Progenitor cell of endocrine pancreas (in vitro differentiated cells): Measurements from ENCODE around the gene ALOX5. TPM values are rescaled to one million over a fixed set of nuclear protein-coding genes. Genes with fewer than 3 reads are reported as not detected.

Experiments used
- DNase-seq: peaks from one replicate; pipeline ENCODE4 v3.0.0; 2021; ENCODE audit warnings: low spot score; ENCODE audit not compliant: unreplicated experiment
- H3K27ac Mint-ChIP-seq: 2 replicates; pipeline ENCODE4 v1.8.0; 2021; ENCODE audit warnings: mild to moderate bottlenecking, moderate library complexity, mixed read lengths
- H3K27me3 Mint-ChIP-seq: 2 replicates; pipeline ENCODE4 v1.8.0; 2021; ENCODE audit warnings: mixed read lengths
- H3K36me3 Mint-ChIP-seq: 2 replicates; pipeline ENCODE4 v1.8.0; 2022; ENCODE audit warnings: mixed read lengths; ENCODE audit not compliant: insufficient read depth
- H3K4me1 Mint-ChIP-seq: 2 replicates; pipeline ENCODE4 v1.8.0; 2021; ENCODE audit warnings: low read depth, mixed read lengths
- H3K4me3 Mint-ChIP-seq: 2 replicates; pipeline ENCODE4 v1.8.0; 2021; ENCODE audit warnings: low read depth, mild to moderate bottlenecking, moderate library complexity, mixed read lengths
- H3K9me3 Mint-ChIP-seq: 2 replicates; pipeline ENCODE4 v1.8.0; 2021; ENCODE audit warnings: low read depth, mixed read lengths
- total RNA-seq: library from RNA; stranded (reverse); gene quantifications from 2 replicates; pipeline ENCODE4 v1.2.1, GENCODE V29; 2021
- TF ChIP-seq, protein P1 (sequence below): fragments of 200-600 bp; sonication (generic); IDR thresholded peaks from one replicate; pipeline ENCODE4 v1.5.0; 2021; ENCODE audit warnings: antibody characterized with exemption, mild to moderate bottlenecking; ENCODE audit not compliant: unreplicated experiment

ALOX5 gene
- total RNA-seq, 1 donor from 2014 or later = 1.9 TPM

DNA sequence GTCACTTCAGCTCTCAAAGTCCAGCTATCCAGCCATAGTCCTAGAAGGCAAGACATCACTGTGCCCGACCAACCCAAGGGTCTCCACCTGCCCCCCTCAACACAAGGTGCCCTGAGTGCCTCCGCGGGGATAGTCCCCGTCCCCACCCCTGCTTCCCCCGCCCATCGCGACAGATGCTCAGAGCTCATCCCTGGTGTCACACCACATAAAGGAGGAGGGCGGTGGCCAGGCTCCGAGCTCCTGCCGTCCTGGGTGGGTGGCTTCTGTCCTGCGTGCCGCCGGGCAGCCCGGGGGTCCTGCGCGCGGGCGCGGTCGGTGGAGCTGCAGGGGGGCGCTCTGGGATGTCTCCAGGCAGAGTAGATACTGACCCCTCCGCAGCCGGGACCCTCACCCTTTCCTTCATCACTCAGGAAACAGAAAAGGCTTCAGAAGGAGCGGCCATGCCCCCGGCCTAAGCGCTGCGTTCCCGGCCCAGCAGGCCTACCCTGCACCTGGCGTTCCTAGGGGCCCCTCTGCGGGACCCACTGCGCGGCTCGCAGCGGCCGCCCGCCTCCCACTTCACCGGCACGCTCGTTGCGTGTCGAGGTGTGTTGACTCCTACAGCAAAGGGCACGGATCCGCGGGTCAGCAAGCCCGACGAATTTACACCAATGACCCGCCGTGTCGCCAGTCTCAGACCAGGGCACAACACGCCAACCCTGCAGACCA is 53.4 kb downstream of the ALOX5 start:
- DNase-seq = no peak
- H3K27me3 Mint-ChIP-seq = peaks cover 6% of the 10 kb centered on the region
- H3K36me3 Mint-ChIP-seq = no peaks in the 10 kb centered on the region
- no peaks in the 10 kb centered on the region for H3K4me1 Mint-ChIP-seq
- no peak overlapping the region for H3K4me3 Mint-ChIP-seq
- no peaks in the 10 kb centered on the region for H3K9me3 Mint-ChIP-seq
- TF ChIP-seq, protein P1, sequence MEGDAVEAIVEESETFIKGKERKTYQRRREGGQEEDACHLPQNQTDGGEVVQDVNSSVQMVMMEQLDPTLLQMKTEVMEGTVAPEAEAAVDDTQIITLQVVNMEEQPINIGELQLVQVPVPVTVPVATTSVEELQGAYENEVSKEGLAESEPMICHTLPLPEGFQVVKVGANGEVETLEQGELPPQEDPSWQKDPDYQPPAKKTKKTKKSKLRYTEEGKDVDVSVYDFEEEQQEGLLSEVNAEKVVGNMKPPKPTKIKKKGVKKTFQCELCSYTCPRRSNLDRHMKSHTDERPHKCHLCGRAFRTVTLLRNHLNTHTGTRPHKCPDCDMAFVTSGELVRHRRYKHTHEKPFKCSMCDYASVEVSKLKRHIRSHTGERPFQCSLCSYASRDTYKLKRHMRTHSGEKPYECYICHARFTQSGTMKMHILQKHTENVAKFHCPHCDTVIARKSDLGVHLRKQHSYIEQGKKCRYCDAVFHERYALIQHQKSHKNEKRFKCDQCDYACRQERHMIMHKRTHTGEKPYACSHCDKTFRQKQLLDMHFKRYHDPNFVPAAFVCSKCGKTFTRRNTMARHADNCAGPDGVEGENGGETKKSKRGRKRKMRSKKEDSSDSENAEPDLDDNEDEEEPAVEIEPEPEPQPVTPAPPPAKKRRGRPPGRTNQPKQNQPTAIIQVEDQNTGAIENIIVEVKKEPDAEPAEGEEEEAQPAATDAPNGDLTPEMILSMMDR = no peak
- no peak overlapping the region for H3K27ac Mint-ChIP-seq

DNA sequence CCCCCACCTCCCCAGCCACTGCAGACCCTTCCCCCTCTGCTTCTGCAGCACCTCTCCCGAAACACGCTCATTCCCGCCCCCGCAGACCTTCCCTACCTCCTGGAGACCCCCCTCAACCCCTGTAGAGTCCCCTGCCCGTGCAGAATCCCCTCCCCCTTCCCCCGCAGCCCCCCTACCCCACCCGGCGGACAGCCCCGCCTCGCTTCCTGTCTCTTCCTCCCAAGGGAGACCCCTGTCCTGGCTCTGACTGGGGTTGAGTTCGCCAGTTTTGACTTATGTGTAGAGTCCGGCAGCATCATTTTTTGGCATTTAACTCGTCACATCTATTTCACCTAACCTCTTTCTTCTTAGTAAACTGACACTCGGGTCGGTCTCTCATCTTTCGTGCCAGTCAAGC is 54.0 kb downstream of the ALOX5 start:
- no peak for DNase-seq
- Mint-ChIP-seq H3K9me3 (no peaks in the 10 kb centered on the region), H3K4me3 (no peak overlapping the region), H3K36me3 (no peaks in the 10 kb centered on the region), H3K4me1 (no peaks in the 10 kb centered on the region), H3K27ac (no peak overlapping the region), H3K27me3 (peaks cover 4% of the 10 kb centered on the region)
- TF ChIP-seq, protein P1 = no peak

DNA sequence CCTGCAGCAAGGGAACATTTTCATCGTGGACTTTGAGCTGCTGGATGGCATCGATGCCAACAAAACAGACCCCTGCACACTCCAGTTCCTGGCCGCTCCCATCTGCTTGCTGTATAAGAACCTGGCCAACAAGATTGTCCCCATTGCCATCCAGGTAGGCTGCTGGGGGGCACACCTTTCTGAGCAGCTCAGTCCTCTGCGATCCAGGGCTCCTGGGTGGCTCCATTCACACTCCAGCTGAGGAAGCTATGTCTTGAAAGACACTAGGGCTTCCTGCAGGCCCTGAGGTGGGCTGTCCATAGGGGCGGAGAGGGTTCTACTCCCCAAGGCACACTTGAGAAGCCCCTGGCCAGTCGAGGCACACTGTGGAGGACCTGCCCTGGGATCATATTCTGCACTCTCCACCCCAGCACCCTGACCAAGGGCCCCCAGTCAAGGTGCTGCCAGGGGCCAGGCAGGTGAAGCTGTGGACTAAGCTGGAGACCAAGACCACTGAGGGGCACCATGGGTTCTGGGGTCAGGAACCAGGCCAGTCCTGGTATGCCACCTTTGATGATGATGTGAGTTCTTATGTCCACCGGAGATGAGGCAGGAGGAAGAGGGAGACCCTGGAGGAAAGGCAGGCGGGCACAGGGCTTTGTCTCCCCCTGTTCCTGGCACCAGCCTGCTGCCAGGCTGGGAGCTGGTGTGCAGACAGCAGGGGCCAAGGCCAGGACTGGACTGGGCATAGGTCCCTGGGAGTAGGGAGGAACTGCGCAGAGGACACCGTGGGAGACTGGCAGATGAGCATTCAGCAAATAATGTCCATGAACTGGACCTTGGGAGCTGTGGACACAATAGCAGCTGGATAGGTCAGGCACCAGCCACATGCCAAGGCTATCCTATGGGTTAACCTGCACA is 54.8 kb downstream of the ALOX5 start:
- Mint-ChIP-seq H3K27ac (no peak overlapping the region), H3K4me3 (no peak overlapping the region), H3K9me3 (no peaks in the 10 kb centered on the region), H3K36me3 (no peaks in the 10 kb centered on the region), H3K4me1 (peaks cover 5% of the 10 kb centered on the region), H3K27me3 (peaks cover 4% of the 10 kb centered on the region)
- DNase-seq = no peak
- TF ChIP-seq, protein P1 = no peak

DNA sequence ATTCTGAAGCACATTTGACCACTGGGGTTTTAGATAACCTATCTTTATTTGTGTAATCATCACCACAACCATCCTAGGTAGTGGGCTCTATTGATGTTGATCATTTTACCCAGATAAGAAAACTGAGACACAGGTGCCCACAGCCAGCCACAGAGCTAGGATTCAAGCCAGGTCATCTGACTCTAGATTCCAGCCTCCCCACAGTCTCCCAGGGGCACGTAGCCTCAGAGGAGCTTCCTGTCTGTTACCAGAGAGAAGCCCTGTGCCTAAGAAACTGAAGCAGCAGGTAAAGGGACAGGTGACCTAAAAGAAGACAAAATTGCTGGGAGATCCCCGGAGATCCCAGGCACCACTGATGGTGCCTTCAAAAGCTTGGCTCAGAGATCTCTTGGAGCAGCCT is 55.8 kb downstream of the ALOX5 start:
- no peaks in the 10 kb centered on the region for H3K27me3 Mint-ChIP-seq
- TF ChIP-seq, protein P1 = no peak
- no peaks in the 10 kb centered on the region for H3K36me3 Mint-ChIP-seq
- peaks cover 5% of the 10 kb centered on the region for H3K4me1 Mint-ChIP-seq
- no peak overlapping the region for H3K27ac Mint-ChIP-seq
- DNase-seq = no peak
- no peak overlapping the region for H3K4me3 Mint-ChIP-seq
- no peaks in the 10 kb centered on the region for H3K9me3 Mint-ChIP-seq

DNA sequence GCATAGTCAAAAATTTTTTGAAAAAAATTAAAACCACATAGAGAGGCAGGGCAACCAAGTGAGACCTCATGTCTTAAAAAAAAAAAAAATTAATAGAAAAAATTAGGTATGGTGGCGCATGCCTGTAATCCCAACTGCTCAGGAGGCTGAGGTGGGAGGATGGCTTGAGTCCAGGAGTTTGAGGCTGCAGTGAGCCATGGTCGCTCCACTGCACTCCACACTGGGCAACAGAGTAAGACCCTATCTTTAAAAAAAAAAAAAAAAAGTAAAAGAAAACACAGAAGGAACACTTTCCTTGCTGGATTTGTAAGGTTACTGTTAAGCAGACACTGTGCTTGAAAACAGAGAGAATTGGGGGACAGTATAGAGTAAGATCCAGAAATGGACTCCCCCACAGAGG is 58.1 kb downstream of the ALOX5 start:
- no peak for DNase-seq
- Mint-ChIP-seq H3K36me3 (peaks cover 2% of the 10 kb centered on the region), H3K9me3 (peaks cover 11% of the 10 kb centered on the region), H3K27ac (no peak overlapping the region), H3K27me3 (no peaks in the 10 kb centered on the region), H3K4me1 (peaks cover 5% of the 10 kb centered on the region), H3K4me3 (no peak overlapping the region)
- TF ChIP-seq, protein P1 = no peak
